GM21529 (cell line): Measurements from ENCODE around the gene RAP1A.
"Not testable (repeated sequence)": the region's sequence is repeated elsewhere in the genome, so short reads cannot be mapped to it uniquely, and the experiment has no call there.

Source experiments
- ATAC-seq: cut with Tn5 transposase; IDR thresholded peaks from one replicate; pipeline ENCODE4 v1.9.1; 2021; ENCODE audit not compliant: unreplicated experiment

The RAP1A gene

DNA sequence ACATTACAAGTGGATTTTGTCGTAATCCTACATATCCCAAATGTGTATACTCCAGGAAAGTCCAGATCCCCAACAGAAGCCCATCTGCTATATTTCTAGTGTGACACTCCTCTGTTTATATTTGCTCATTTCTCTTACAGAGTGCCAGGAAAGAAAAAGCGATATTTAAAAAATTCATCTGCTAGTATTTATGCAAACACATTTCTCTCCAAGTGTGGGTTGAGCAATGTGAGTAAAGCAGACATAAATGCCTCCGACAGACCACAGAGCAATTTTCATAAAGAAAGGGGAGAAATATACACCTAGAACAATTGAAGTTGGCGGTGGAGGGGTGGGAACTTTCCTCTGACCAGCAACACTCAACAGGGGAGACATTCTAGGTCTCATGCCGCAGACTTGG lies 22.2 kb upstream of the RAP1A start:
- ATAC-seq, result no peak

GRCh38 chr1:111598544-111598943 lies 21.0 kb upstream of the RAP1A start:
- ATAC-seq, result peak; percentile 24

DNA sequence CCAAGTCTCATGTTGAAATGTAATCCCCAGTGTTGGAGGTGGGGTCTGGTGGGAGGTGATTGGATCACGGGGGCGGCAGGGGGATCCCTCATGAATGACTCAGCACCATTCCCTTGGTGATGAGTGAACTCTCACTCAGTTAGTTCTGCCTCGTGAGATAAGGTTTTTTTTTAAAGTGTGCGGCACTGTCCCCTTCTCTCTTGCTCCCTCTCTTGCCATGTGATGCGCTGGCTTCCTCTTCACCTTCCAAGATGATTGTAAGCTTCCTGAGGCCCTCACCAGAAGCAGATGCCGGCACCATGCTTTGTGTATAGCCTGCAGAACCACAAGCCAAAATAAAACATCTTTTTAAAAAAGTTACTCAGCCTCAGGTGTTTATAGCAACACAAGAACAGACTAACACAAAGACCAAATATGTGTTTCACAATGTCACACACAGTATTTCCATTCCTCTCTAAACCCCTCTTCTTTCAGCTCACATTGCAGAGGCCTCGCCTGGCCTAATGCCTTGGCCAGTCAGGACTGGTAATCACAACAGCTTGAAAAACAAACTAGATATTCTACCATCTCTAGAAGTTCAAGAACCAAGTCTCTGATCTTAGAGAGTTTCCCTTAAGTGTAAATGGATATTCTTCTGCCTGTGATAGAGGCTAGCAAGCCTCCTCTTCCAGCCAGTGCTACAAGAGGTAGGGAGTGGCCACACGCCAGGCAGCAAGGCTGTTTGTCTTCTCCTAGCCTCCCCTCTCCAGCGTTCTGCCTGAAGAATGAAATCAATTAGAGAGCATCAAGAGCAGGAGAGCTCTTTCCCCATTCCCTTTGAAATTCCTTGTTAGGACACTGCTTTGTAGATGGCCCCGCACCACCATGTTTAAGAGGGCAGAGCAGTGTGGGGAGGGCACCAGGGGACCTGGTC lies 19.6 kb upstream of the RAP1A start:
- ATAC-seq, result peak; percentile 2

GRCh38 chr1:111600886-111601386 lies 18.7 kb upstream of the RAP1A start:
- peak; percentile 64 for ATAC-seq

GRCh38 chr1:111602302-111602701 lies 17.3 kb upstream of the RAP1A start:
- ATAC-seq, result no peak

DNA sequence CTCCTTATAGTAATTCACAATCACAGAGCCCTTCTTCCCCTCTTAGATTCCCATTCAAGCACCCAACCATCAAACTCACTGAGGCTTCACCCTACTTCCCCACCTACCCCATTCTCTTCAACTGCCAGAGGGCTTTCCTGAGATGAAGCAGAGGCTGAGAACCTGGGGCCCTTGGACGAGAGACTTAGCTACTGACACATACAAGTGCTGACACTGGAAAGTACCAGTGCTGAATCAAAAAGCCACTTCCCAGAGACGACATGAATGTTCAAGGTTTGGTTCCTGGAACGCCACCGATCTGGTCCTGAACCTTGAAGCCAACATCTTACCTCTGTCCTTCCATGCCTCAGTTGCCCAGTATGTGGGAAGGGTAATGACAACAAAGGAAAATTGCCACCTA lies 16.6 kb upstream of the RAP1A start:
- no peak for ATAC-seq

DNA sequence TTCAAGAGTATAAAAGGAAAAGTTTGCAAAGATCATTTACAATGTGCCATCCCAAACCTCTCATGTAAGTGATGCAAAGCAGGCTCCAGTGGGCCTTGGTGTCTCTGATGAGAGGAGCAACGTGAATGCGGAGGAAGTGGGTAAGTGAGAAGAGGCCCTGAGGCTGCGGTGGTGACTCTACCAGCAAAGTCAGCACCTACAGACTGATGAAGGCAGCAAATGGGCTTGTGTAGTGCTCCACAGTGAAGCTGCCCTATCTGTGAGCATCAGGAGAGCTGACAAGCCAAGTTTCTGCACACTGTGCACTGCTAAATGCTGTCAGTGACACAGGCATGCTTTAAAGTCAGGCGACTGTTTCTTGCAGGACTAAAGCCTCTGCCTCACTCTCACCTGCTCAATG lies 15.6 kb upstream of the RAP1A start:
- ATAC-seq, result no peak

- ATAC-seq, result no peak
Measured at GRCh38 chr1:111604931-111605330, 14.7 kb upstream of the RAP1A start.

DNA sequence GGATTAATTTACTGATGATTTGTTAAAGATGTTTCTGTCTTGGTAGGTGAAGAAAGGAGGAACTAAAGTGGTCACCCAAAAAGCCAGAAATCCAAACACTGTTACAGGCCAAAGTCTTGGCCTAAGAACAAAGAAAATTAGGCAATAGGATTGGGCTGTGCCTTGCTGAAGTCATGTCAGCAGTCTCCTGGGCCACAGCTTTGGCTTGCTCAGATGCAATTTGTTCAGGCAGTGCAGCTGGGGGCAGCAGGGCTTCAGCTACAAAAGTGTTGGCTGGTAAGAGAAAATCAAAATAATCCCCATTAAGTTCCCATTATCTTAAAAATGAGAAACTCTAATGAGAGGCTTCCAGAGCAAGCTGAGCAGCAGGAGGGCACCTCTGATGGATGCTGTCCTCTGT lies 14.0 kb upstream of the RAP1A start:
- ATAC-seq, result no peak

DNA sequence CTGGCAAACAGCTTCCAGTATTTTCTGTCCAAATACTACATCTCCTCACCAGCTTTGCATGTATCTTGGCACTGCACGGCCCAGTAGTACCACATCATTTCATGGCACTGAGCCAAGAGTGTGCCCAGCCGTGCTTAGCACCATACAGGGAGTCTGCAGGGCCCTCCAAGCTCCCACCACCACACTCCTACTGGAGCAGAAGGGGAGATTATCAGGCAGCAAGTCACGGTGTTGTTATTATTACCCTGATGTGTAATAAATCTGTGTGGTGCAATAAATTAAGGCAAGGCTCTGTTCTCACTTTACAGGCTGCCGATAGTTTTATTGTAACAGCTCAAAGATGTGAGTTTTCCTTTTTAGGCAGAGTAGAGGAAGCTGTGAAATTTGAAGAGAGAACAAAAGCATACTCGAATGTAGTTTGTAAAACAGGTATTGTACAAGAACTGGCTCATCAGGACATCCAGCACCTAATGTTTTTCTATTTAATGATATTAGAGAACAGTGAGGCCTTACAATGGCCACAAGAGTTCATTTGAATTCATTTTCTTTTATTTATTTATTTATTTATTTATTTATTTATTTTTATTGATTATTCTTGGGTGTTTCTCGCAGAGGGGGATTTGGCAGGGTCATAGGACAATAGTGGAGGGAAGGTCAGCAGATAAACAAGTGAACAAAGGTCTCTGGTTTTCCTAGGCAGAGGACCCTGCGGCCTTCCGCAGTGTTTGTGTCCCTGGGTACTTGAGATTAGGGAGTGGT lies 13.0 kb upstream of the RAP1A start:
- ATAC-seq, result not testable (repeated sequence)

GRCh38 chr1:111608528-111608927 lies 11.1 kb upstream of the RAP1A start:
- not testable (repeated sequence) for ATAC-seq

DNA sequence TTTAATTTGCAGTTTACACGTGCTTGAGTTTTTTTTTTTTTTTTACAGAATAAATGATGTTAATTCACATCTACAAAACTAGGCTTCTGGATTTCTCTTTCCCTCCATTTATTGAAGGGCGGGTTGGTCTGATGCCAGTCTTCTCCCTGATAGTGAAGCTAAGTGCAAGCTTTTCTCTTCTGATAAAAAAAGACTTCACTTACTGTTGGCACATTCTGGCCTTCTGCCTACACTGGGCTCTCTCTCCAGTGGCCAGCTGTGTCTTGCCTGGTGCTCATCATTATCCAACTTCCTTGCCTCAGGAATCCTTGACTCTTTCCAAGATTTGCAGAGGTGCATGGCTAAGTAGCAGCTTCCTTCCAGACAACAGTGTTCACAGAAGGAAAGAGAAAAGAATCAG lies 7.6 kb upstream of the RAP1A start:
- ATAC-seq, result no peak

- peak; percentile 53 for ATAC-seq
Measured at GRCh38 chr1:111615870-111616715, 3.5 kb upstream of the RAP1A start.

GRCh38 chr1:111618081-111618480 lies 1.5 kb upstream of the RAP1A start:
- ATAC-seq, result no peak

- peak; percentile 5 for ATAC-seq
Measured at GRCh38 chr1:111618961-111619634, 491 bp upstream of the RAP1A start.

- ATAC-seq, result no peak
Measured at GRCh38 chr1:111620441-111620971, 917 bp downstream of the RAP1A start.

- no peak for ATAC-seq
Measured at GRCh38 chr1:111621050-111621449, 1.5 kb downstream of the RAP1A start.

DNA sequence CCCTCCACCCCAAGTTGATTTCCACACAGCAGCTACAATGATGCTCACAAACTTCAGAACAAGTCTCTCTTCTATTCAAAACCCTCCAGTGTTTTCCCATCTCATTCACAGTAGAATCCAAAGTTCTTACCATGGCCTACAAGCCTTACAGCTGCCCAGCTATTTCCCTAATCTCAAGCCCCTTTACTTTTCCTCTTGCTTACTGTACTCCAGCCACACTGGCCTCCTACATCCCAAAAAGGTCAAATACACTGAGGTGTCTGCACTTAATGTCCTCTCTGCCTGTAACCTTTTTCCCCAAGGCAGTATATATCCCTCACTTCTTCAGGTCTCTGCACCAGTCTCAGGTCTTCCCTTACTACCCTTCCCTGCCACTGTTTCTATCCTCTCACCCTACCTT lies 2.6 kb downstream of the RAP1A start:
- no peak for ATAC-seq

- ATAC-seq, result no peak
Measured at GRCh38 chr1:111624382-111624781, 4.8 kb downstream of the RAP1A start.

GRCh38 chr1:111625276-111625675 lies 5.7 kb downstream of the RAP1A start:
- no peak for ATAC-seq
